ENCODE results near the gene HOXA4.

The HOXA4 gene

DNA sequence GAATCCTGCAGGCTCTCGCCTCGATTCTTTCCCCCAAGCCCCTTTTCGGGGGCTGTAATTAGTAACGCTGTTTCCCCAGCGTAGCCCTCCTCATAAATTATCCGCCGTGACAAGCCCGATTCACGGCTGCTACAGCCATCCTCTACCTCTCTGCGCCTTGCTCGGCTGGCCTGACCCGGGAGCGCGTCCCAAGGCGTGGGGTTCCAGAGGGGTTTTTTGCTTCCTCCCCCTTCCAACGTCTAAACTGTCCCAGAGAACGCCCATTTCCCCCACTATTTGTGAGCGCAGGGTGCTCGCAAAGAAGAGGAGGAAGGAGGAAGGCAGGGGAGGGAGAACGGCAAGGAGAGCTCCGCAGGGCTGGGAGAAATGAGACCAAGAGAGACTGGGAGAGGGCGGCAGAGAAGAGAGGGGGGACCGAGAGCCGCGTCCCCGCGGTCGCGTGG, 12.0 kb upstream of the HOXA4 start:
- Histone ChIP-seq H3K36me3 (peaks cover 50 to 55% (median 52%) of the 10 kb centered on the region in 3 donors), H3K9me3 (no peaks in the 10 kb centered on the region), H3K4me1 (peaks cover 0 to 15% (median 9%) of the 10 kb centered on the region in 4 donors), H3K27ac (peak overlapping the region; percentile 52 to 58), H3K27me3 (no peaks in the 10 kb centered on the region), H3K4me3 (peak overlapping the region; percentile 39 to 49)
- intact Hi-C loops (cut with DNase I; ENCODE audit: low total_unique reads): loop anchor here (5.0 kb wide), 1 partner anchor 45 kb away; the partner anchor contains the start of gene HOXA1
- peak in 1 of 2 donors; percentile 59 for DNase-seq
- TF ChIP-seq, protein P1, sequence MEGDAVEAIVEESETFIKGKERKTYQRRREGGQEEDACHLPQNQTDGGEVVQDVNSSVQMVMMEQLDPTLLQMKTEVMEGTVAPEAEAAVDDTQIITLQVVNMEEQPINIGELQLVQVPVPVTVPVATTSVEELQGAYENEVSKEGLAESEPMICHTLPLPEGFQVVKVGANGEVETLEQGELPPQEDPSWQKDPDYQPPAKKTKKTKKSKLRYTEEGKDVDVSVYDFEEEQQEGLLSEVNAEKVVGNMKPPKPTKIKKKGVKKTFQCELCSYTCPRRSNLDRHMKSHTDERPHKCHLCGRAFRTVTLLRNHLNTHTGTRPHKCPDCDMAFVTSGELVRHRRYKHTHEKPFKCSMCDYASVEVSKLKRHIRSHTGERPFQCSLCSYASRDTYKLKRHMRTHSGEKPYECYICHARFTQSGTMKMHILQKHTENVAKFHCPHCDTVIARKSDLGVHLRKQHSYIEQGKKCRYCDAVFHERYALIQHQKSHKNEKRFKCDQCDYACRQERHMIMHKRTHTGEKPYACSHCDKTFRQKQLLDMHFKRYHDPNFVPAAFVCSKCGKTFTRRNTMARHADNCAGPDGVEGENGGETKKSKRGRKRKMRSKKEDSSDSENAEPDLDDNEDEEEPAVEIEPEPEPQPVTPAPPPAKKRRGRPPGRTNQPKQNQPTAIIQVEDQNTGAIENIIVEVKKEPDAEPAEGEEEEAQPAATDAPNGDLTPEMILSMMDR (IDR thresholded peaks at IDR 0.05): no peak

DNA sequence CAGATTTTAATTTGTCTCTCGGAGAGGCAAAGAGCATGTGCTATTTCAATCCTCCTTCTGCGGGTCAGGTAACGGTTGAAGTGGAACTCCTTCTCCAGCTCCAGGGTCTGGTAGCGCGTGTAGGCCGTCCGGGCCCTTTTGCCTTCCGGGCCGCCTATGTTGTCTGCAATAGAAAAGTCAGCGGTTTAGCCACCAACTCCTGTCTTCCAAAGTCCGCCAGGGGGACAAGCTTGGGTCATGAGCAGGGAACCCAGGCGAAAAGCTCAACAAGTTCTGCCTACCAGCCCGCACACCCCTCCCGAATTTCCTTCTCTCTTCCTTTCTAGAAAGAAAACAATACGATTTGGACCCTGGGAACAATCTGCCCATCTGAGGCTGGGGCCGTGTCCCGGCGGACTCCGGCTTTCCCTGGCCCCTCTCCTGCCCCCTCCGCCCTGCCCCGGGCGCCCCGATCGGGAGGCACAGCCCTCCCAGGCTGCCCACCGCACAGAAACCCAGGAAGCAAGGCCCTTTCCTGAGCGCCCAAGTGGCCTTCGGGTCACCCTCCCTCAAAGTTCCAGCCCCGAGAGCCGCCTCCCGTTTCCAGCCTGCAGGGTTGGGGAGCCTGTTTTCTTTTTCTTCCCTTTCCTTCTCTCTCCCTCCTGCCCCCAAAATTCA, 11.5 kb upstream of the HOXA4 start:
- peak overlapping the region; percentile 52 to 58 for H3K27ac ChIP-seq

DNA sequence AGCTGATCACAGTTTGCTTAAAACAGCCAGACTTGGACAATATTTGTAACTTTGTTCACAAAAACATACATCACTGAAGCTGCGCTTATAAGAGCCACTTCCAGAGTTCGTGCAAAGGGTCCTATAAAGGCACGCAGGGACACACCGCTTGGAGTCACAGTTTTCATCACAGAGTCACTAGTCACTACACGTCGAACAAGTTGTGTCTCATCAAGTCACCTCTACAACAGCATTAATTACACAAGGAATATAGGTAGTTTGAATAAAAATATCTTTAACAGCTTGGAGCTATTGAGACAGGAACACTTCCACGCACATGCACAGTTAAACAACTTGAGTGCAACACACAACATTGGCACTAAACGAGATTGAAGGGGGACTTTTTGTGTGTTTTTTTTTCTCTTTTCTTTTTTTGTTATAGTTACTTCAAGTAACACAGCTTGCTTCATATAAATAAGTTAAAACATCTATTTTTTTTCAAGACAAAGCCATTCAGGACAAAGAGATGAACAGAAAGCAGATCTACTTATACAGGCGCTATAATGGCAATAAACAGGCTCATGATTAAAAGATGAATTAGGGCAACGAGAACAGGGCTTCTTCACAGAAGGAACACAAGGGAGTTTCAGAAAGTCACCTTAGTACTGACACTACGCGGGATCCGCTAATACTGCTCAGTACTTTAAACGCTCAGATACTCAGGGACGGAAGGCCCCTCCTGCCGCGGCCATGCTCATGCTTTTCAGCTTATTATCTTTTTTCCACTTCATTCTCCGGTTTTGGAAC, 10.8 kb upstream of the HOXA4 start:
- TF ChIP-seq, protein P1 (IDR thresholded peaks at IDR 0.05): no peak
- Histone ChIP-seq H3K9me3 (no peaks in the 10 kb centered on the region), H3K36me3 (peaks cover 50 to 52% (median 51%) of the 10 kb centered on the region in 3 donors), H3K4me1 (peaks cover 0 to 19% (median 9%) of the 10 kb centered on the region in 4 donors), H3K27me3 (no peaks in the 10 kb centered on the region), H3K4me3 (peak overlapping the region in 1 of 2 donors; percentile 49), H3K27ac (no peak overlapping the region)
- no peak for DNase-seq
- intact Hi-C loops (cut with DNase I; ENCODE audit: low total_unique reads): loop anchor here (5.0 kb wide), 1 partner anchor 44 kb away; the partner anchor contains the start of gene HOXA1

More for the DNA sequence above, 11.5 kb upstream of the HOXA4 start:
- intact Hi-C loops (cut with DNase I; ENCODE audit: low total_unique reads): loop anchor here (5.0 kb wide), 1 partner anchor 45 kb away; the partner anchor contains the start of gene HOXA1
- TF ChIP-seq, protein P1 (IDR thresholded peaks at IDR 0.05): no peak
- peak in 1 of 2 donors; percentile 60 for DNase-seq
- H3K4me3 ChIP-seq: peak overlapping the region; percentile 39 to 49
- H3K36me3 ChIP-seq: peaks cover 50 to 55% (median 52%) of the 10 kb centered on the region in 3 donors
- H3K9me3 ChIP-seq: no peaks in the 10 kb centered on the region
- no peaks in the 10 kb centered on the region for H3K27me3 ChIP-seq
- peaks cover 0 to 14% (median 7%) of the 10 kb centered on the region in 4 donors for H3K4me1 ChIP-seq

DNA sequence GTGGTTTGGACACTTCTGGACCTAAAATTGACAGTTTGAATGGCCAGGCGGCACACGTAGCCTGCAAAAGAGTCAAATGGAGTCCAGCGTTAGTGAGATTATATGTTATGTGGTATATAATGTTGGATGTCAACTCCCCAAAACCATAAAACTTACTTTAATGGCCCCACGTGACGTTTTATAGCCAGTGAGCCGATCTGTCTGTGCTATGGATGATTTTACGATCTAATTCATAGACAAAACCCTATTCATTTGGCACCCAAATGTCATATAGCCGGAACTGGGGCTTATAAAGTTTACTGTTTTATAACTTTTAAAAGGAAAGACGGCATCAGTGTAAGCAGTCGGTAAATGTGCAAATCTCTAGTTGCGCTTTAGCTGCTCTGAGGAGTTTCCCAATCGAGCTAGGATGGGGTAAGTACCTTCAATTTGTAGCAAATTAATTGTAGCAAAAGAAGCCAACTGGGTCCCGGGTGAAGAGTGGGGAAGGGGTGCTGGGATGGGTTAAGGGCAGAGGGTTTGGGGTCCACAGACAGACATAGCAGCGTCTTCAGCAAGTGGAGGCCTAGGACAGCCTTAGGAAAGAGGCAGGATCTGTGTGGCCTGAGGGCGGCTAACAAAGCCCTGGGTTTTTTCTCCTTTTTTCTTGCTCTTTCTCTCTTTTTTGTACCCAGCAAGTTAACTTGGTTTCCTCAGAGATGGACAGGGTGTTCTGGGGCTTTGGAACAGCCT, 9.7 kb upstream of the HOXA4 start:
- Histone ChIP-seq H3K4me3 (no peak overlapping the region), H3K9me3 (no peaks in the 10 kb centered on the region), H3K27me3 (no peaks in the 10 kb centered on the region), H3K36me3 (peaks cover 43 to 46% (median 45%) of the 10 kb centered on the region in 3 donors), H3K4me1 (peaks cover 0 to 21% (median 12%) of the 10 kb centered on the region in 4 donors), H3K27ac (no peak overlapping the region)
- DNase-seq: no peak
- intact Hi-C loops (cut with DNase I; ENCODE audit: low total_unique reads): loop anchor here (5.0 kb wide), 1 partner anchor 43 kb away; the partner anchor contains the start of gene HOXA1
- TF ChIP-seq, protein P1 (IDR thresholded peaks at IDR 0.05): no peak
